ENCODE results near the gene CTPS2.
"Not testable (repeated sequence)": the region's sequence is repeated elsewhere in the genome, so short reads cannot be mapped to it uniquely, and the experiment has no call there.

The CTPS2 gene

GRCh38 chrX:16712548-16713155 is at the start of gene CTPS2:
CTPS2 (minus strand) TSS chrX:16712669; CDS start chrX:16702902, 9,767 bp downstream.
- DNase-seq: no peak

GRCh38 chrX:16761500-16761899 is 49.0 kb upstream of the CTPS2 start:
- DNase-seq: not testable (repeated sequence)

GRCh38 chrX:16756724-16757123 is 44.3 kb upstream of the CTPS2 start:
- no peak for DNase-seq

GRCh38 chrX:16754019-16754418 is 41.5 kb upstream of the CTPS2 start:
- DNase-seq: no peak

GRCh38 chrX:16750136-16750535 is 37.7 kb upstream of the CTPS2 start:
- DNase-seq: no peak

GRCh38 chrX:16748425-16748824 is 36.0 kb upstream of the CTPS2 start:
- DNase-seq: no peak

- no peak for DNase-seq
These were observed 33.2 kb upstream of the CTPS2 start for GRCh38 chrX:16745659-16746058.

- DNase-seq: no peak
These were observed 32.6 kb upstream of the CTPS2 start for GRCh38 chrX:16745102-16745501.

- DNase-seq: no peak
These were observed 31.3 kb upstream of the CTPS2 start for GRCh38 chrX:16743604-16744325.

- DNase-seq: no peak
These were observed 27.1 kb upstream of the CTPS2 start for GRCh38 chrX:16739574-16739973.

- DNase-seq: no peak
These were observed 24.6 kb upstream of the CTPS2 start for GRCh38 chrX:16737024-16737423.

- no peak for DNase-seq
These were observed 20.5 kb upstream of the CTPS2 start for GRCh38 chrX:16733013-16733412.

- no peak for DNase-seq
These were observed 18.0 kb upstream of the CTPS2 start for GRCh38 chrX:16730450-16730849.

- DNase-seq: no peak
These were observed 15.2 kb upstream of the CTPS2 start for GRCh38 chrX:16727637-16728036.

- DNase-seq: not testable (repeated sequence)
These were observed 14.0 kb upstream of the CTPS2 start for GRCh38 chrX:16726347-16726988.

- no peak for DNase-seq
These were observed 12.6 kb upstream of the CTPS2 start for GRCh38 chrX:16725072-16725471.

- no peak for DNase-seq
These were observed 10.0 kb upstream of the CTPS2 start for GRCh38 chrX:16722481-16722880.

- DNase-seq: peak; percentile 93
These were observed 7.0 kb upstream of the CTPS2 start, which contains the start of gene SYAP1 for GRCh38 chrX:16719334-16720084. SYAP1 (plus strand) TSS chrX:16719612; CDS start chrX:16719725, 113 bp downstream.

GRCh38 chrX:16718824-16719333 is 6.4 kb upstream of the CTPS2 start:
- DNase-seq: no peak

- not testable (repeated sequence) for DNase-seq
These were observed 4.0 kb upstream of the CTPS2 start for GRCh38 chrX:16716451-16716850.

GRCh38 chrX:16715638-16716037 is 3.2 kb upstream of the CTPS2 start:
- not testable (repeated sequence) for DNase-seq

- no peak for DNase-seq
These were observed 2.0 kb upstream of the CTPS2 start for GRCh38 chrX:16714504-16714903.
